ENCODE results near the gene UBE3B.

The UBE3B gene

GRCh38 chr12:109461049-109461845 is 16.2 kb upstream of the UBE3B start:
- H3K27ac ChIP-seq (ENCODE audit: low read depth, low read length, poor library complexity, severe bottlenecking): peak overlapping the region; percentile 41
- H3K9me3 ChIP-seq (ENCODE audit: low read length): no peaks in the 10 kb centered on the region
- no peaks in the 10 kb centered on the region for H3K79me2 ChIP-seq (ENCODE audit: insufficient read depth, low read length)
- TF ChIP-seq EZH2 (IDR thresholded peaks at IDR 0.05; ENCODE audit: borderline replicate concordance, low read length) (no peak), CTCF (IDR thresholded peaks at IDR 0.05; ENCODE audit: low read length) (no peak)
- no peaks in the 10 kb centered on the region for H3K27me3 ChIP-seq (ENCODE audit: insufficient read depth, low read length)
- peaks cover 12% of the 10 kb centered on the region for H3K4me1 ChIP-seq (ENCODE audit: insufficient read depth, low read length, severe bottlenecking)
- no peaks in the 10 kb centered on the region for H4K20me1 ChIP-seq (ENCODE audit: insufficient read depth, low read length)
- H3K4me2 ChIP-seq (ENCODE audit: low read length): no peak overlapping the region
- H3K4me3 ChIP-seq (ENCODE audit: low read depth, low read length, poor library complexity, severe bottlenecking): no peak overlapping the region
- no peaks in the 10 kb centered on the region for H3F3A ChIP-seq (ENCODE audit: insufficient read depth, low read length)
- no peak overlapping the region for H2AFZ ChIP-seq (ENCODE audit: low read length)
- H3K36me3 ChIP-seq (ENCODE audit: insufficient read depth, low read length): peaks cover 17% of the 10 kb centered on the region; the same call in 1 of the 2 replicates
- no peak overlapping the region for H3K9ac ChIP-seq (ENCODE audit: low read length)
- H3K9me2 ChIP-seq (ENCODE audit: low read depth, low read length): no peaks in the 10 kb centered on the region

GRCh38 chr12:109461846-109462756 is 15.3 kb upstream of the UBE3B start:
- H3K4me1 ChIP-seq (ENCODE audit: insufficient read depth, low read length, severe bottlenecking): peaks cover 12% of the 10 kb centered on the region
- no peaks in the 10 kb centered on the region for H3K27me3 ChIP-seq (ENCODE audit: insufficient read depth, low read length)
- no peaks in the 10 kb centered on the region for H4K20me1 ChIP-seq (ENCODE audit: insufficient read depth, low read length)
- H3K27ac ChIP-seq (ENCODE audit: low read depth, low read length, poor library complexity, severe bottlenecking): no peak overlapping the region
- no peaks in the 10 kb centered on the region for H3K9me2 ChIP-seq (ENCODE audit: low read depth, low read length)
- no peak overlapping the region for H3K4me3 ChIP-seq (ENCODE audit: low read depth, low read length, poor library complexity, severe bottlenecking)
- H3K79me2 ChIP-seq (ENCODE audit: insufficient read depth, low read length): no peaks in the 10 kb centered on the region
- H2AFZ ChIP-seq (ENCODE audit: low read length): no peak overlapping the region
- H3K9me3 ChIP-seq (ENCODE audit: low read length): no peaks in the 10 kb centered on the region
- no peaks in the 10 kb centered on the region for H3F3A ChIP-seq (ENCODE audit: insufficient read depth, low read length)
- no peak overlapping the region for H3K9ac ChIP-seq (ENCODE audit: low read length)
- H3K4me2 ChIP-seq (ENCODE audit: low read length): no peak overlapping the region
- TF ChIP-seq CTCF (IDR thresholded peaks at IDR 0.05; ENCODE audit: low read length) (no peak), EZH2 (IDR thresholded peaks at IDR 0.05; ENCODE audit: borderline replicate concordance, low read length) (no peak)
- H3K36me3 ChIP-seq (ENCODE audit: insufficient read depth, low read length): peaks cover 11% of the 10 kb centered on the region; the same call in 1 of the 2 replicates

- no peaks in the 10 kb centered on the region for H3F3A ChIP-seq (ENCODE audit: insufficient read depth, low read length)
- H3K4me1 ChIP-seq (ENCODE audit: insufficient read depth, low read length, severe bottlenecking): peaks cover 12% of the 10 kb centered on the region
- H3K9ac ChIP-seq (ENCODE audit: low read length): no peak overlapping the region
- H3K79me2 ChIP-seq (ENCODE audit: insufficient read depth, low read length): no peaks in the 10 kb centered on the region
- no peak overlapping the region for H3K27ac ChIP-seq (ENCODE audit: low read depth, low read length, poor library complexity, severe bottlenecking)
- no peaks in the 10 kb centered on the region for H3K9me3 ChIP-seq (ENCODE audit: low read length)
- no peaks in the 10 kb centered on the region for H4K20me1 ChIP-seq (ENCODE audit: insufficient read depth, low read length)
- no peaks in the 10 kb centered on the region for H3K27me3 ChIP-seq (ENCODE audit: insufficient read depth, low read length)
- no peak overlapping the region for H3K4me3 ChIP-seq (ENCODE audit: low read depth, low read length, poor library complexity, severe bottlenecking)
- H3K4me2 ChIP-seq (ENCODE audit: low read length): no peak overlapping the region
- no peaks in the 10 kb centered on the region for H3K9me2 ChIP-seq (ENCODE audit: low read depth, low read length)
- no peak for TF ChIP-seq CTCF (IDR thresholded peaks at IDR 0.05; ENCODE audit: low read length)
- no peak for TF ChIP-seq EZH2 (IDR thresholded peaks at IDR 0.05; ENCODE audit: borderline replicate concordance, low read length)
- H3K36me3 ChIP-seq (ENCODE audit: insufficient read depth, low read length): 0 out of 2 replicates have a peak, but pooled peaks cover 9% of the 10 kb centered on the region
- H2AFZ ChIP-seq (ENCODE audit: low read length): no peak overlapping the region
These were observed 14.4 kb upstream of the UBE3B start for GRCh38 chr12:109462868-109463692.

All from OCI-LY1 (cell line).